HG03457 (cell line): ENCODE results near the gene ZNF451.
A peak's percentile ranks its signal among the peaks of the same experiment; 100 is the strongest.
"Not testable (repeated sequence)": the region's sequence is repeated elsewhere in the genome, so short reads cannot be mapped to it uniquely, and the experiment has no call there.

ENCODE experiments used
- ATAC-seq: cut with Tn5 transposase; IDR thresholded peaks from one replicate; pipeline ENCODE4 v1.9.1; 2021; ENCODE audit warnings: moderate number of reproducible peaks; ENCODE audit not compliant: unreplicated experiment

Gene ZNF451

DNA sequence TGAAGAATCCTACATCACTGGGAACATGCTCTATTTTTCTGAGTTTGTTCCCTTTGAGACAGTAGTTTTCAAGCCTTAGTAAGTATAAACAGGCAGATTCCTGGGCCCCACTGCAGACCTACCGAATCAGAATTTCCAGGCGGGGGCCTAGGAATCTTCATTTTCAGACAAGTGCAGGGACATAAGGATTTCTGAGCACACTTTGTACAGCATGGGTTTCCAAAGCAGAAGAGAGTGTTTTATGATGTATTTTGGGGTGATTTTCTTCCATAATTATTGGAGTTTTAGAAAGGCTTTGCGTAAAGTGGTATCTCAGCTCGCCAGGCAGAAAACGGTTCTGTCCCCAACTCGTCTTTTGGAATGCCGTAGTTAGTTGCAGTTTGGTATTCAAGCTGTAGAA lies 1.4 kb downstream of the ZNF451 start:
- ATAC-seq, result not testable (repeated sequence)

GRCh38 chr6:57094689-57095088 lies 4.7 kb downstream of the ZNF451 start:
- ATAC-seq, result no peak

GRCh38 chr6:57097596-57097995 lies 7.6 kb downstream of the ZNF451 start:
- ATAC-seq, result no peak

GRCh38 chr6:57102976-57103375 lies 13.0 kb downstream of the ZNF451 start:
- no peak for ATAC-seq

DNA sequence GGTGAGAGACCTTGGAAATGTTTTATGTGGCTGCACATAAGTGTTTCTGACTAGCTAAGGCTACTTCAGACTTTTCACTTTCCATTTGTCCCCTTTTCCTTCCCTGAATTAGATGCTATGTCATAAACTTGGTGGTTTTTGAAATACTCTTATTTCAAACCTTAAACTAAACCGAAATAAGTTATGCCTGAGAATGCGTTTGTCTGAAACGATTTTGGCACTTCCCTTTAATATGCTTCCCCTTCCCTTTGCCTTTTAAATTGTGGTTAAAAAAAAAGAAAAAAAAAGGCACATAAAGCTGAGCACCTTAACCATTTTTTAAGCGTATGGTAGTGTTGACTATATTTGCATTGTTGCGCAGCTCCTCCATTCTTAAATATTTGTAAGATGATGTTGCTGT lies 14.3 kb downstream of the ZNF451 start:
- ATAC-seq, result no peak

DNA sequence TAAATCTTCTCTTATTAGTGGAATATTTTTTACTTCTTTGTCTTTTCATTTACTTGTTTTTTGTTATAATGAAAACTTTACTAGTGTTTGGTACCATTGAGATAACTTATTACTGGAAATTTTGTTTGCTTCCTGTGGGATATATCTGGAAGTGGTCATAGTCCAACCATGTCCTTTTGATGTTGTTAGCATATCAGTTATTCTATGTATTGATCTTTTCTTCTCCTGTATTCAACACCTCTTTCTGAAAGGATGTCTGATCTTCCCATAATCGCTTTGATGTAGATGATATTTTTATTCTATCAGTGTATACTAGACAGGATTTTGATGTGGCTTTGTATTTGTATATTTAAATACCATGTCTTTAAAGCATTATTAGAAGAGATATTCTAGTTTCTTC lies 17.0 kb downstream of the ZNF451 start:
- no peak for ATAC-seq

DNA sequence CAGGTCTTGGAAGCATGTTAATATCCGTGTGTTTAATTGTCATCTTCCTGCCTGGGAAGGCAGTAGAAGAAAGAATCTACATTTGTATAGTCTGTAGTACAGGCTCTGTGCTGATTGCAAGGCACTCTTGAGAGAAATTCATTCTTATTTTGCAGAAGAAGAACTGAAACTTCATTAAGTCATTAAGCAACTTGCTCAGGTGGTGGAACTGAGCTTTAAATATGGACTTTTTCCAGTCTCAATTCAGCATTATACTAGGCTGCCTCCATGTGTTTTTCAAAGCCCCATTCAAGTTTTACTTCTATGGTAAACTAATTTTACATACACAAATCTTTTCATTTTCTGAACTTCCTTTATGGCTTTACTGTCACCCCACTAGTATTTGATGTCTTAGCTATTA lies 18.7 kb downstream of the ZNF451 start:
- peak; percentile 74 for ATAC-seq

GRCh38 chr6:57109880-57110279 lies 19.9 kb downstream of the ZNF451 start:
- ATAC-seq, result no peak

DNA sequence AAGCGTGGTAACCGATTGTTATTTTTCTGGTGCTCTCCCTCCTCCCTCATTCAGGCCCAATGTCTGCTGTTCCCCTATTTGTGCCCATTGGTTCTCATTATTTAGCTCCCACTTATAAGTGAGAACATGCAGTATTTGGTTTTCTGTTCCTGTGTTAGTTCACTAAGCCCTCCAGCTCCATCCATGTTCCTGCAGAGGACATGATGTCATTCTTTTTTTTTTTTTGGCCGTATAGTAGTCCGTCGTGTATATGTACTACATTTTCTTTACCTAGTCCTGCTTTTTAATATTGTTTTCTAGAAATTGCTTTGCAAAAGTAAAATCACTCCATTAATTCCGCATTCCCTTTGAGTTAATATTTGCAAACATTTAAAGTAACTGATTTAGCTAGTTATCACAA lies 23.1 kb downstream of the ZNF451 start:
- no peak for ATAC-seq

- no peak for ATAC-seq
Measured at GRCh38 chr6:57116776-57117175, 26.8 kb downstream of the ZNF451 start.

DNA sequence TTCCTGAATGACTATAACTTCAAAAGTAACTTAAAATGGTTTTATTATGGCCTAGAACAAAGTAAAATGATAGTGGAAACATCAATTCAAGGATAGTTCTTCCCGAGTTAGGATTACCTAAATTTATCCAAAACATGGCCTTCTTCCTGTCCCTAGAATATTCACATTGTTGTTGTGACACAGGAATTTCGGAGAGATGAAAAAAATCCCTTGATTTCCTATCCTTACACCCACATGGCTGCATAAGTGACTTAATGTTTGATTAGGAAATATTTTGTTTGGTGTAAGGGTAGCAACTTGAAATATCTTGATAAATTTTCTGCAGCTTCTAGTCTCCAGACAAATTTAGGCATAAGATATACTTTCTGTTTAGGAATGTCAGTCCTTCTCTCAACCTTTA lies 27.8 kb downstream of the ZNF451 start:
- no peak for ATAC-seq

DNA sequence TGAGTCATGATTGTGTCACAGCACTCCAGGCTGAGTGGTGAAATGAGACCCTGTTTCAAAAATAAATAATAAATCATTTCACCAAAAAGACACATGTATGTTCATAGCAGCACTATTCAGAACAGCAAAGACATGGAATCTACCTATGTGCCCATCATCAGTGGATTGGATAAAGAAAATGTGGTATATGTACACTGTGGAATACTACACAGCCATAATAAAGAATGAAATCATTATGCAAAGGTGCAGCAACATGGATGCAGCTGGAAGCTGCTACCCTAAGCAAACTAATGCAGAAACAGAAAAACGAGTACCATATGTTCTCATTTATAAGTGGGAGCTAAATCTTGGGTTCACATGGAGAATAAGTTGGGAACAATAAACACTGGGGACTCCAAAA lies 33.1 kb downstream of the ZNF451 start:
- ATAC-seq, result no peak

- ATAC-seq, result no peak
Measured at GRCh38 chr6:57127763-57128162, 37.8 kb downstream of the ZNF451 start.

- no peak for ATAC-seq
Measured at GRCh38 chr6:57130661-57131177, 40.7 kb downstream of the ZNF451 start.

DNA sequence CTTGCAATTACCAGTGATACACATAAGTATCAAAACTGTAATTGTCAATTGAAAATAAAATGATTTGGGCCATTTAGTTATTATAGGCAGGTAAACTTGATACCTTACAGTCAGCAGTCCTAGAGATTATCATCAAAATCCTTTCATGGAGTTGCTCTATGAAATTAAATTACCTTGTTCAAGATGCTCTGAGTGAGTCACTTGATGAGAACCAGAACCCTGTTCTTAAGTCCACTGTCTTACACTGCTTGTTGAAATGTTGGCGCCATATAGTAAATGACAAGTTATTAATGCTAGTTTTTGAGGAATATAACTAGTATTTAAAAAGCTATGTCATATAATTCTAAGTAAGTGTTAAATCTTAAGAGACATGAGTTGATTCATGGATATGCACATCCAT lies 45.0 kb downstream of the ZNF451 start:
- no peak for ATAC-seq

- ATAC-seq, result no peak
Measured at GRCh38 chr6:57135885-57136284, 45.9 kb downstream of the ZNF451 start.

GRCh38 chr6:57137350-57137749 lies 47.4 kb downstream of the ZNF451 start:
- ATAC-seq, result no peak

- no peak for ATAC-seq
Measured at GRCh38 chr6:57138026-57138425, 48.0 kb downstream of the ZNF451 start.

GRCh38 chr6:57141451-57142177 lies 51.6 kb downstream of the ZNF451 start:
- ATAC-seq, result no peak

DNA sequence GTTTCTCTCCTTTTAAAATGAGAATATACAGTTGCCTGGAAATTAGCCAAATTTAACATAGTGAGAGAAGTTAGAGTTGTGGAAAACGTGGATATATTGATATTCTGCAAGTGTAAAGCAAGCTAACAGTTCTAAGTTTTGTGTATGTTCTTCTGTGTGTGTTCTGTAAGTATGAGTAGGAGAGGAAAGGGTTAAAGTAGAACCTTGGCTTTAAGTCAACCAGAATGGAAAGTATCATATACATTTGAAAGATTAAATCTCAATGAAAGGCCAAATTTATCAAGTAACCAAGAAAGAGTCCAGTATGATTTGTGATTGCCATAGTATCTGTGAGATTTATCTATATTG lies 52.2 kb downstream of the ZNF451 start:
- no peak for ATAC-seq

DNA sequence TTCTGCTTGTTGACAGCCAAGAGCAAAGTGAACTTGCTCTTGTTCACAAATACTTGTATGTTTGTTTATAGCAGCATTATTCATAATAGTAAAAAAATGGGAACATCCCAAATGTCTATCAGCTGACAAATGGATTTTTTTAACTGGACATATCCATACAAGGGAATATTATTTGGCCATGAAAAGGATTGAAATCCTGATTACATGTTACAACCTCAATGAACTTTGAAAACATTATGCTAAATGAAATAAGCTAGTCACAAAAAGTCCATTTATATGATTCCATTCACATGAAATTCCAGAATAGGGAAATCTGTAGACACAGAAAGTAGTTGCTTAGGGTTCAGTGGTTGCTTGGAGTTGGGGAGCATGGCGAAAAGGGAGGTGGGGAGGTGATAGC lies 53.7 kb downstream of the ZNF451 start:
- no peak for ATAC-seq

DNA sequence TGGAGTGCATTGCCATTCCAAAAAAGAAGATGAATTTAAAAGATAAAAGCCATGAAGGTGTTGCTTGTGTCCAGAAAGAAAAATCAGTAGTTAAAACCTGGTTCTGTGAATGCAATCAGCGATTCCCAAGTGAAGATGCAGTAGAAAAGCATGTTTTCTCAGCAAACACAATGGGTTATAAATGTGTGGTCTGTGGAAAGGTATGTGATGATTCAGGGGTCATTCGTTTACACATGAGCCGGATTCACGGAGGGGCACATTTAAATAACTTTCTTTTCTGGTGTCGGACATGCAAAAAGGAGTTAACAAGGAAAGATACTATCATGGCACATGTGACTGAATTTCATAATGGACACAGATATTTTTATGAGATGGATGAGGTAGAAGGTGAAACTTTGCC lies 57.4 kb downstream of the ZNF451 start:
- no peak for ATAC-seq
